DOHH2 (cell line): Measurements from ENCODE around the gene GGT6.

Experiments
- CTCF ChIP-seq: fragments of 200-600 bp; sonication (generic); IDR thresholded peaks from one replicate; pipeline ENCODE4 v1.5.1; 2014; ENCODE audit warnings: antibody characterized with exemption, mild to moderate bottlenecking, low read depth, low read length; ENCODE audit not compliant: poor library complexity, severe bottlenecking
- EZH2phosphoT487 ChIP-seq: fragments of 200-600 bp; sonication (generic); IDR thresholded peaks from 2 replicates; pipeline ENCODE4 v1.6.1; 2017; ENCODE audit warnings: borderline replicate concordance, mild to moderate bottlenecking, antibody characterized with exemption, low read length, moderate library complexity, mixed read lengths

DNA sequence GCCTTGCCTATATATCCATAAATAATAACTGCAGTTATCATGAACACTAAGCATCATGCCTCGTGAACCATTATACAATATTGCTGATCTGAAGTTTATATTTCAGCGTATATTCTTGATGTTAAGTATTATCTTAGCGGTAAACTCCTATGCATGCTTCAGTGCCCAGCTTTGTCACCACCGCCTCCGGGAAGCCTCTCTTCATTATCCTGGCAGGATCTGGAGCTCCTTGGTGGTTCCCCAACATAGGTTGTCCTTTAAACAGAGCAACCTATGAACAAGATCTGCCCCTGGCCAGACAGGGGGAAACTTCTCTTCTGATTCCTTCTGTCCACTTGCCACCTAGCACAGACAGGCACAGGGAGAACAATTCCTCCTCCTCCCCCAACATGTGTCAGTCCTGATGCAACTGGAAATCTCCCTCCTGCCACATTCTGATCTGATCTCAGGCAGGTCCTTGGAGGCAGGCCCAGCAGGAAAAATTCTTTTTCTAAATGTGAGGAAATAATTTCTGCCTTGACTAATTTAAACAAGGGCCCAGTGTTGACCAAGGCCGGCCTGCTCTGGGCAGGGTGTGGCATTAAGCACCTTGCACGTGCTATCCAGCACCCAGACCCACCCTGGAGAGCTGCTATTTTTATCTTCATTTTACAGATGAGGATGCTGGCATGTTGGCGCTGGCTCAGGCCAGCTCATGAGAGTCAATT lies 39.3 kb downstream of the GGT6 start:
- no peak for TF ChIP-seq CTCF
- TF ChIP-seq EZH2phosphoT487 = no peak
